Right lobe of liver (tissue), 6 donors: ENCODE measurements around the gene MAP2. TPM values are rescaled to one million over a fixed set of nuclear protein-coding genes. Genes with fewer than 3 reads are reported as not detected.
A peak's percentile ranks its signal among the peaks of the same experiment; 100 is the strongest.

Source experiments
- ATAC-seq, 4 donors: fragments of 200-7000 bp; cut with Tn5 transposase; one replicate each; pipeline ENCODE4 v1.9.1; 2020; ENCODE audit warnings: mild to moderate bottlenecking in 4 of 4, moderate library complexity in 4 of 4
- DNase-seq, 3 donors: peaks; one replicate each; pipeline ENCODE4 v3.0.0-alpha.2; 2020
- H3K27ac ChIP-seq, 3 donors: fragments of 200-600 bp; one replicate each; pipeline ENCODE4 v1.8.0; 2022
- H3K27me3 ChIP-seq, 2 donors: fragments of 200-600 bp; one replicate each; pipeline ENCODE4 v1.8.0; 2022
- H3K36me3 ChIP-seq, 4 donors: fragments of 200-600 bp; sonication (generic) in 1 of 4; one replicate each; pipeline versions ENCODE4 v1.5.1 to v1.8.0; 2017 to 2022; ENCODE audit warnings: control low read depth in 1 of 4
- H3K4me1 ChIP-seq, 4 donors: fragments of 200-600 bp; sonication (generic) in 1 of 4; one replicate each; pipeline versions ENCODE4 v1.5.1 to v1.8.0; 2017 to 2022; ENCODE audit warnings: control low read depth in 1 of 4
- H3K4me3 ChIP-seq, 3 donors: fragments of 200-600 bp; one replicate each; pipeline ENCODE4 v1.8.0; 2022
- H3K9me3 ChIP-seq, 4 donors: fragments of 200-600 bp; sonication (generic) in 1 of 4; one replicate each; pipeline versions ENCODE4 v1.5.1 to v1.8.0; 2017 to 2022; ENCODE audit warnings: control low read depth in 1 of 4
- POLR2A ChIP-seq: fragments of 450-650 bp; IDR thresholded peaks from one replicate; pipeline ENCODE4 v1.6.1; 2017; ENCODE audit warnings: antibody characterized with exemption, mild to moderate bottlenecking
- WGBS: methylation state at CpG from one replicate; pipeline ENCODE4 v1.1.6; 2018; ENCODE audit warnings: low coverage, low lambda C conversion rate; ENCODE audit not compliant: insufficient coverage; ENCODE audit errors: missing lambda C conversion rate; 5-methylcytosine and 5-hydroxymethylcytosine counted together
- intact Hi-C, 2 donors: fragments of 100-400 bp; cut with DNase I; formaldehyde crosslinking; loops; one replicate each; pipeline versions ENCODE4 v1.11.2 to v1.14.1; 2022
- total RNA-seq, 6 experiments: library from RNA; depleted of rRNA in 2 of 6; stranded (reverse); fragments of >200 nt in 2 of 6; fragmentation: NEBNext Ultra II Directional in 3 of 6; extraction: Animal tissue kit (Norgen Biotek cat#: 25700) in 3 of 6; gene quantifications; one replicate each; pipeline versions ENCODE4 v1.1.0 to v1.2.4, GENCODE V29; 2016 to 2023
- TF ChIP-seq, protein P1 (sequence below), 4 donors: fragments of 200-600 bp in 3 of 4; fragments of 450-650 bp in 1 of 4; IDR thresholded peaks; one replicate each; pipeline versions ENCODE4 v1.5.1 to v1.8.0; 2016 to 2022; ENCODE audit warnings: antibody characterized with exemption in 4 of 4, mild to moderate bottlenecking in 2 of 4
- donor health status: DM: no; HTN: yes; CAD: no.
- donor health status: DM: no; HTN: no; CAD: no.
- donor health status: DM: no; HTN: no; CAD: no.
- donor health status: DM: no; HTN: yes; CAD: no.
- donor health status: DM: no; HTN: yes; CAD: no.

MAP2 gene
- total RNA-seq, 6 experiments from 2014 or later = 2.0 to 11.4 (median 3.6) TPM

DNA sequence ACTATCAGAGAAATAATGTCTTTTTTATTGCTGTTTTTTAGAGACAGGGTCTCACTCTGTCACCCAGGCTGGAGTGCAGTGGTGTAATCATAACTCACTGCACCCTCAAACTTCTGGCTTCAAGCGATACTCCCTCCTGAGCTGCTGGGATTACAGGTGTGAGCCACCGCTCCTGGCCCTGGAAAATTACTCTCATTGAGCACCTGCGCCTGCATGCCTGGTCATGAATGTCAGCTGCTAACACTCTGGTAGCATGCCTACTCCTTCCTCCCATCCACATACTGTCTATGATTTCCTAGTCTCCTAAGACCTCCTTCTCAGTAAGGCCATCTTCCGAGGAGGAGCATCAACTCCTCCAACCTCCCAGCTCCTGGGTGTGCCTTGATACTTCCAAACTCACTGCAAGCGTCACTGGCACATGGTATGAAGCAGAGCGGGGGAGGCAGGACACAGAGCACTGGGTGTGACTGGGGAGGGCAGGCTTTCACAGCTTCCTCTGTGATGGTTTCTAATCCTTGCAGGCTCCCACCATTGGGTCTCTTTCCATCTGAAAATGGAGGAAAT, 1.6 kb upstream of the MAP2 start:
- Histone ChIP-seq H3K4me1 (peaks cover 0 to 5% (median 0%) of the 10 kb centered on the region in 4 donors), H3K27me3 (no peaks in the 10 kb centered on the region), H3K9me3 (no peaks in the 10 kb centered on the region), H3K27ac (no peak overlapping the region), H3K4me3 (no peak overlapping the region), H3K36me3 (no peaks in the 10 kb centered on the region)
- DNase-seq = no peak
- ATAC-seq = no peak
- 71% methylated on average over 4 of the region's 6 CpGs for WGBS
- intact Hi-C loops = no loop called here
- TF ChIP-seq, protein P1, sequence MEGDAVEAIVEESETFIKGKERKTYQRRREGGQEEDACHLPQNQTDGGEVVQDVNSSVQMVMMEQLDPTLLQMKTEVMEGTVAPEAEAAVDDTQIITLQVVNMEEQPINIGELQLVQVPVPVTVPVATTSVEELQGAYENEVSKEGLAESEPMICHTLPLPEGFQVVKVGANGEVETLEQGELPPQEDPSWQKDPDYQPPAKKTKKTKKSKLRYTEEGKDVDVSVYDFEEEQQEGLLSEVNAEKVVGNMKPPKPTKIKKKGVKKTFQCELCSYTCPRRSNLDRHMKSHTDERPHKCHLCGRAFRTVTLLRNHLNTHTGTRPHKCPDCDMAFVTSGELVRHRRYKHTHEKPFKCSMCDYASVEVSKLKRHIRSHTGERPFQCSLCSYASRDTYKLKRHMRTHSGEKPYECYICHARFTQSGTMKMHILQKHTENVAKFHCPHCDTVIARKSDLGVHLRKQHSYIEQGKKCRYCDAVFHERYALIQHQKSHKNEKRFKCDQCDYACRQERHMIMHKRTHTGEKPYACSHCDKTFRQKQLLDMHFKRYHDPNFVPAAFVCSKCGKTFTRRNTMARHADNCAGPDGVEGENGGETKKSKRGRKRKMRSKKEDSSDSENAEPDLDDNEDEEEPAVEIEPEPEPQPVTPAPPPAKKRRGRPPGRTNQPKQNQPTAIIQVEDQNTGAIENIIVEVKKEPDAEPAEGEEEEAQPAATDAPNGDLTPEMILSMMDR (IDR thresholded peaks at IDR 0.05) = no peak
- no peak for TF ChIP-seq POLR2A

DNA sequence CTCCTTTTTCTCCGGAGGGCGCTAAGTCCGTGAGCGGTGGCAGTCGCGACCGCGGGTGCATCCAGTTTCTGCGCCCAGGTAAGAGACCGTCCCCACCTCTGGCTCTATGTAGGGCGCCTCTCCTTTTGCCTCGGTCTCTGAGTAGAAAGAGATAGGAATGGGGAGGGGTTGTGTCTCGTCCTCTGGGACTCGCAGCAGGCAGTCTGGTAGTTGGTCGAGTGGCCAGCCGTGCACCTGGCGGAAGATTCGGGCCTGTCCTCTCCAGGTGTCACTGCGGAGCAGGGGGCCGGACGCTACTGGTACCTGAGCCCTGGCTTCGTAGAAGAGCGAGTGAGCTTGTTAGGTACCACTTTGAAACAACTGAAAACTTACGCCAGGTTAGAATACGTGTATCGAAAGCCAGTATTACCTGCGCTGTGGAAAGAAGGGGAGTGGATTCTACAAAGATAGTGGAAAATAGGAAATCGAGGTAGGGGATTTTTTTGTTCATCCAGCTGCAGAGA, 403 bp downstream of the MAP2 start:
- Histone ChIP-seq H3K27me3 (no peaks in the 10 kb centered on the region), H3K9me3 (no peaks in the 10 kb centered on the region), H3K27ac (peak overlapping the region in 1 of 3 donors; percentile 2), H3K4me1 (peaks cover 0 to 5% (median 0%) of the 10 kb centered on the region in 4 donors), H3K4me3 (peak overlapping the region; percentile 33 to 52 (median 43)), H3K36me3 (no peaks in the 10 kb centered on the region)
- TF ChIP-seq POLR2A = no peak
- TF ChIP-seq, protein P1 (IDR thresholded peaks at IDR 0.05) = no peak
- ATAC-seq = peak; percentile 20 to 52 (median 34)
- peak; percentile 35 to 48 (median 44) for DNase-seq
- intact Hi-C loops = no loop called here
- under 1% methylated on average over 28 of the region's 28 CpGs for WGBS

DNA sequence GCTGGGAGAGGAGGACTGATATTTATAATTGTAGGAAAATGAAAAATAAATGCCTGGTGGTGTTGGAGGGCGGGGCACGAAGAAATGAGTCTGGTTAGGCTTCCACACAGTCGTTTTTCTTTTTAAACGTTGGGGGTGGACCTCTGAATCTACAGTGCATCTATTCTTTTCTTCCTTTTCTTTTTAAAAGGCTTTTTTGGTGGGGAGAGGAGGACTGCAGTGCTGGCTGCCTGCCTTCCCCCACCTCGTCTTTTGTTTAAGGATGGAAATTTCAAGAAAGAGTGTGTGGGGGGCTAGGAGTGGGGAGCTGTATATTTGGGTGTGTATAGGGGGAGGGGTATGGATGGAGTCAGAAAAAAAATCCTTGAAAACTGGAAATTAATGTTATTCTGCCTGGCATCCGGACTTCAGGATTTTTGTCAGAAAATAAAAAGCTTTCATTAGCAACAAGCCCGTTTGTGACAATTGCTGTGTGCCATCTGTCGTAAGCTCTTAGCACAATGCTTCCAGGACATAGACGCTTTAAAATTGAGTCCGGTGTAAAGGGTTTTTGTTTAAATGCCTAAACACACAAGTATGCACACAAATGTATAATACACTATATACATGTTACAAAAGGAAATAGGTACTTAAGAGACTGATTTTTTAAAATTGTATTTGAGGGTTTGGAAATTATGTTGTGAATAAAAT, 1.1 kb downstream of the MAP2 start:
- 8% methylated on average over 10 of the region's 10 CpGs for WGBS
- H3K27ac ChIP-seq = no peak overlapping the region
- no peaks in the 10 kb centered on the region for H3K36me3 ChIP-seq
- H3K4me3 ChIP-seq = peak overlapping the region; percentile 33 to 52 (median 43)
- TF ChIP-seq, protein P1 (IDR thresholded peaks at IDR 0.05) = no peak
- TF ChIP-seq POLR2A = no peak
- no peaks in the 10 kb centered on the region for H3K27me3 ChIP-seq
- peaks cover 0 to 5% (median 0%) of the 10 kb centered on the region in 4 donors for H3K4me1 ChIP-seq
- no peaks in the 10 kb centered on the region for H3K9me3 ChIP-seq
- ATAC-seq = no peak
- DNase-seq = no peak
- intact Hi-C loops = no loop called here

- DNase-seq = peak in 1 of 3 donors; percentile 12
- 39% methylated on average over 2 of the region's 2 CpGs for WGBS
- intact Hi-C loops = no loop called here
Observed at GRCh38 chr2:209425471-209426071, 1.7 kb downstream of the MAP2 start.

More at GRCh38 chr2:209425471-209426071, 1.7 kb downstream of the MAP2 start:
- TF ChIP-seq, protein P1 (IDR thresholded peaks at IDR 0.05) = peak; percentile 45 to 49 (median 46)
- TF ChIP-seq POLR2A = no peak
- Histone ChIP-seq H3K27ac (no peak overlapping the region), H3K27me3 (no peaks in the 10 kb centered on the region), H3K4me1 (peaks cover 0 to 5% (median 0%) of the 10 kb centered on the region in 4 donors), H3K4me3 (peak overlapping the region in 1 of 3 donors; percentile 52), H3K9me3 (no peaks in the 10 kb centered on the region), H3K36me3 (no peaks in the 10 kb centered on the region)
- ATAC-seq = peak in 2 of 4 donors; percentile 22 to 51
